HG03460 (cell line): ENCODE measurements around the gene MAP3K13.
A peak's percentile ranks its signal among the peaks of the same experiment; 100 is the strongest.

Experiments
- ATAC-seq: cut with Tn5 transposase; IDR thresholded peaks from one replicate; pipeline ENCODE4 v1.9.1; 2021; ENCODE audit not compliant: unreplicated experiment

MAP3K13 gene

GRCh38 chr3:185362850-185363661 is at the start of gene MAP3K13:
TSS of gene MAP3K13 (plus strand) at chr3:185363136. CDS start at chr3:185428582, 65,446 bp downstream.
- ATAC-seq: peak; percentile 98

GRCh38 chr3:185313693-185314246 is 49.2 kb upstream of the MAP3K13 start:
- ATAC-seq: no peak

GRCh38 chr3:185316740-185317412 is 46.1 kb upstream of the MAP3K13 start:
- ATAC-seq: no peak

- ATAC-seq: no peak
These were observed 45.3 kb upstream of the MAP3K13 start for GRCh38 chr3:185317674-185318073.

- no peak for ATAC-seq
These were observed 44.8 kb upstream of the MAP3K13 start for GRCh38 chr3:185318141-185318540.

GRCh38 chr3:185319801-185320200 is 43.1 kb upstream of the MAP3K13 start:
- no peak for ATAC-seq

GRCh38 chr3:185320949-185321348 is 42.0 kb upstream of the MAP3K13 start:
- ATAC-seq: no peak

GRCh38 chr3:185322101-185322719 is 40.7 kb upstream of the MAP3K13 start:
- no peak for ATAC-seq

- ATAC-seq: no peak
These were observed 36.8 kb upstream of the MAP3K13 start for GRCh38 chr3:185325946-185326791.

- no peak for ATAC-seq
These were observed 35.9 kb upstream of the MAP3K13 start for GRCh38 chr3:185327062-185327461.

- ATAC-seq: no peak
These were observed 34.5 kb upstream of the MAP3K13 start for GRCh38 chr3:185328324-185329004.

GRCh38 chr3:185330238-185330637 is 32.7 kb upstream of the MAP3K13 start:
- no peak for ATAC-seq

GRCh38 chr3:185330644-185331043 is 32.3 kb upstream of the MAP3K13 start:
- no peak for ATAC-seq

- peak; percentile 99 for ATAC-seq
These were observed 30.8 kb upstream of the MAP3K13 start for GRCh38 chr3:185332026-185332735.

GRCh38 chr3:185335799-185336198 is 27.1 kb upstream of the MAP3K13 start:
- ATAC-seq: no peak

GRCh38 chr3:185337231-185337816 is 25.6 kb upstream of the MAP3K13 start:
- no peak for ATAC-seq

- no peak for ATAC-seq
These were observed 23.0 kb upstream of the MAP3K13 start for GRCh38 chr3:185339945-185340344.

- ATAC-seq: no peak
These were observed 22.2 kb upstream of the MAP3K13 start for GRCh38 chr3:185340751-185341150.
